GM12801 (cell line): ENCODE measurements around the gene C4orf46.

Experiments used
- TF ChIP-seq, protein P1 (sequence below): IDR thresholded peaks from one replicate; pipeline ENCODE4 v1.5.1; 2011; ENCODE audit warnings: control low read depth; ENCODE audit not compliant: insufficient read length; ENCODE audit errors: extremely low read depth

Gene C4orf46

DNA sequence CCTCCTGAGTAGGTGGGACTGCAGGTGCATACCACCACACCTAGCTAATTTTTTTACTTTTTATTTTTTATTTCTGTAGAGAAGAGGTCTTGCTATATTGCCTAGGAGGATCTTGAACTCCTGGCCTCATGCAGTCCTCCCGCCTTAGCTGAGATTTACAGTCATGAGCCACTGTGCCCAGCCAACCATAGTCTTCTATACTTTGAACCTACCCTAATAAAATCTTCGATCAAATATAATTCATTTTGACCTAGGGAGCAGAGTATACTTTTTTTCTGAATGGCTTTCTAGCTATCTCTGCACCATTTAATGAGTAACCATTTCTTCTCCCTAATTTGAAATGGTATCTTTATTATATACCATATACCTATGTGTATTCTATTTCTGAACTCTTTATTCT lies 7.1 kb upstream of the C4orf46 start:
- TF ChIP-seq, protein P1, sequence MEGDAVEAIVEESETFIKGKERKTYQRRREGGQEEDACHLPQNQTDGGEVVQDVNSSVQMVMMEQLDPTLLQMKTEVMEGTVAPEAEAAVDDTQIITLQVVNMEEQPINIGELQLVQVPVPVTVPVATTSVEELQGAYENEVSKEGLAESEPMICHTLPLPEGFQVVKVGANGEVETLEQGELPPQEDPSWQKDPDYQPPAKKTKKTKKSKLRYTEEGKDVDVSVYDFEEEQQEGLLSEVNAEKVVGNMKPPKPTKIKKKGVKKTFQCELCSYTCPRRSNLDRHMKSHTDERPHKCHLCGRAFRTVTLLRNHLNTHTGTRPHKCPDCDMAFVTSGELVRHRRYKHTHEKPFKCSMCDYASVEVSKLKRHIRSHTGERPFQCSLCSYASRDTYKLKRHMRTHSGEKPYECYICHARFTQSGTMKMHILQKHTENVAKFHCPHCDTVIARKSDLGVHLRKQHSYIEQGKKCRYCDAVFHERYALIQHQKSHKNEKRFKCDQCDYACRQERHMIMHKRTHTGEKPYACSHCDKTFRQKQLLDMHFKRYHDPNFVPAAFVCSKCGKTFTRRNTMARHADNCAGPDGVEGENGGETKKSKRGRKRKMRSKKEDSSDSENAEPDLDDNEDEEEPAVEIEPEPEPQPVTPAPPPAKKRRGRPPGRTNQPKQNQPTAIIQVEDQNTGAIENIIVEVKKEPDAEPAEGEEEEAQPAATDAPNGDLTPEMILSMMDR, result no peak

DNA sequence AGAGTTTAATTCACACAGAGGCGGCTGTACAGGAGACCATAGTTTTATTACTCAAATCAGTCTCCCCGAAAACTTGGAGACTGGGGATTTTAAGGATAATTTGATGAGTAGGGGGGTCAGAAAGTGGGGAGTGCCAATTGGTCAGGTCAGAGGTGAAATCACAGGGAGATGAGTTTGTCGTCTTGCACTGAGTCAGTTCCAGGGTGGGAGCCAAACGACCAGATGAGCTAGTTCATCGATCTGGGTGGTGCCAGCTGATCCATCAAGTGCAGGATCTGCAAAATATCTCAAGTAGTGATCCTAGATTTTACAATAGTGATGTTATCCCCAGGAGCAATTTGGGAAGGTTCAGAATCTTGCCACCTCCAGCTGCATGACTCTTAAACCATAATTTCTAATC lies 4.4 kb upstream of the C4orf46 start:
- TF ChIP-seq, protein P1, result no peak

DNA sequence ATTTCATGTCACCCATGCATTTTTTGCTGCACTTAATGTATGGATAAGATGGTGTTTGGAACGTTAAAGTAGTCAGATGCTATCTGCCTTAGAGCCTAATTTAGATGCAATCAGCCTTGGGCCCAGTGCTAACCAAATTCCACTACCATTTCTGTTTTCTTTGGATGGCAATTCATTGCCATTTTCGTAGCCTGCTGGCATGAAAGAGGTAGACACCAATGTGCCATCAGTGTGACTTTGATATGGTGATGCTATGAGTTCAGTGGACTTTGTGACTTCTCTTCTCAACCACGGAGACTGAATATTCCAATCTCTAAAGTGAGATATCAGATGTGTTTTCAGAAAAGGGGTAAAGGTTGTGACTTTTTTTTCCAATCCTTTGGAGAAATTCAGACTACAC lies 1.9 kb upstream of the C4orf46 start:
- TF ChIP-seq, protein P1, result no peak

DNA sequence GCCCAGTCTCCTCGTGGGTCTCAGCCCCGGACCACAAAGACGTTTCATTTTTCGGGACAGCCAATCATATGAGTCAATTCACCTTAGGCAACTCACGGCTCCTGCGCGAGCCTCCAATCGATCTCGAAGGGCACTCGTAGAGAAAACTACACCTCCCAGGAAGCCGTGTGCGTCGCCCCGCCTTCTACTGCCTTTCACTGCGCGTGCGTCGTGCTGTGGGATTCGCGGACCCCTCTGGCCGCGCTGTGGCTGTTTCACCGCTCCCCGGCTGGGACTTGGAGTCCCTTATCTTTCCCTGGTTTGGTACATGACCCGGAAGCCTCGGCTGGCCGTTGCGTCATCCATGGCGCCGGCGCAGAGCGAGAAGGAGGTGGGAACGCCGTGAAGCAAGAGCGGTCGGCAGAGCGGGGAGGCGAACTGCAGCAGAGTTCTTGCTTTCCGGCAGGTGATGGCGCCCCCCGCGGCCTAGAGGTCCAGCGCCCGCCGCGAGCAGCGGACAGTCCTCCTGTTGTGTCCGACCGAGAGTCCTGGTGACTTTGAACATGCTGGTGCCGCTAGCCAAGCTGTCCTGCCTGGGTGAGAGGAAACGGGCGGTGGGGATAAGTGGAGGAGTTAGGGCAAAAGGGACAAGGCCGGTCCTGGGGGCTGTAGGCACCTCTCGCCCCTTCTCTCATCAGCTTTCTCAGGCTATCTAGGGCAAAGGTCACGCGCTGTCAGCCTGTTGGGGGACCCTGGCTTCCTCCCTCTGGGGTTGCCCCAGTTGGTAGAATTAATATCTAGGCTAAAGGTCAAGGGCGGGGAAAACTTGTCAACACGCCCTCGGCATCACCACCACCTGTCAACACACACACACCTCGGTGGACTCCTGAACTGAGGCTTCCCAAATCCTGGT lies 474 bp upstream of the C4orf46 start, which contains the start of gene ETFDH:
TSS of gene ETFDH (plus strand) at position 382 of the 892 bp plus-strand sequence. CDS start at position 543, 161 bp downstream.
- TF ChIP-seq, protein P1, result no peak

DNA sequence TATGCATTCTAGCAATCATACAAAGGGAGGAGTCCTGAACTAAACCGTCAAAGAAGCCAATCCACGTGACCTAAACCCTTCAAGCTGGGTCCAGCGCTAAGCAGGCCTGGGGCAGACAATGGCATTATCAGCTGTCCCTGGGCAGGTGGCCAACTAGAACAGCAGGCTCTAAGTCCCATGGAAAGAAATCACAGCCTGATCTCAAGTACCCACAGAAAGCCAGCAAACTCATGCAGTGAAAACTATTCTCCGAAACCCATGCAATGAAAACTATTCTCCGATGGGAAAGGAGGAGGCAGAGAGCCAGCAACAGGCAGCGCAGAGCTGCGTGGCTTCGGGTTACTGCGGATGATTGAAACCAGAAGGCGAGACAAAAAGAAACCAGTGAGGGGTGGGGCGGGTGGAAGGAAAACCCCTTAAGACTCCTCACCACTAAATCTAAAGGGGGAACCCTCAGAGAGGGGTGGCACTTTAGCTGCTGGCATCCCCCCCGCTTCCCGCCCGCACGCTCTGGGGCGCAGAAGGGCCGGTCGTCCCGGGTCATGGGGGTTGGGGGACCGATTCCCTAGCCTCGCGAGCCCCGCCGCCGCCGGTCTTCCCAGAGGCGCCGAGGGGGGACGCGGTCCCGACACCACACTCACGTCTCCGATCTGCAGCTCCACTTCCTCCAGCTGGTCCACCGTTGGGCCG lies 567 bp downstream of the C4orf46 start:
- TF ChIP-seq, protein P1, result no peak

DNA sequence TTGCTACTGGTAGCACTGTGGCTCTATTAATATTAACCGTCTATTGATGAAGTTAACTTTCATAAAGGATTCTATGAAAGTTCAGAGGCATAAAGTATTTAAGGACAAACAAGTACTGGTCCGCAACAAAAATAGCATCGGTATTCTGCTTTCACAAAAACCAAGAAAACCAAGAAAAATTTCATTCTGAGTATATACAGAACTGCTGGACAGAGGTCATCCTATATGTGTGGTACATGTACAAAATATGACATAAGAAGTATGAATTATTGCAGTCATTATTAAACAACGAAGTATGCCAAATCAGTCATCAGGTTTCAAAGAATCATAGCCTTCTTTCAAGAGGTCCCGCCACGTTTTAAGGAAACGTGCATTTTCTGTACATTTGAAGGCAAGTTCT lies 2.4 kb downstream of the C4orf46 start:
- TF ChIP-seq, protein P1, result no peak

DNA sequence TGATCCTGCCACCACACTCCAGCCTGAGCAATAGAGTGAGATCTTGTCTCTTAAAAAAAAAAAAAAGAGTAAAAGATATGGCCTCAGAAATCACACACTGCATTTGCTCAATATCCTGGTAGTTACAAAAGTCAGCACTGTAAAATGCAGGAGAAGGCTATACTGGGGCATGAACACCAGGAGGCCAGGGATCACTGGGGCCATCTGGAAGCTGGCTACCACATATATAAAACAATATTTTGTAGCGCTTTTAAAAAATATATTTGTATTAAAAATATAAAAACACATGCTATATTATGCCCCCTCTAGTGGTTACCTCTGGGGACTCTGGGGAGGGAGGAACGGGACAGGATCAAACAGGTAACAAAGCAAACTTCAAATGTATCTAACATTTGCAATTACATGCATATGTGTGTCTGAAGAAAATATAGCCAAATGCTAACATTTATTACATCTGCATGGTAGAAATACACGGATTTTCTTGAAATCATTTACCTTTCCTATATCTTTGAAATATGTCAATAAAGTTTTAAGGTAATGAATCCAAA lies 4.0 kb downstream of the C4orf46 start:
- TF ChIP-seq, protein P1, result no peak
